ENCODE measurements around the gene MCF2L. TPM values are rescaled to one million over a fixed set of nuclear protein-coding genes. Genes with fewer than 3 reads are reported as not detected.

MCF2L gene
- total and polyA plus RNA-seq, 2 experiments from 2014 or later = 4.8 to 25.6 TPM

DNA sequence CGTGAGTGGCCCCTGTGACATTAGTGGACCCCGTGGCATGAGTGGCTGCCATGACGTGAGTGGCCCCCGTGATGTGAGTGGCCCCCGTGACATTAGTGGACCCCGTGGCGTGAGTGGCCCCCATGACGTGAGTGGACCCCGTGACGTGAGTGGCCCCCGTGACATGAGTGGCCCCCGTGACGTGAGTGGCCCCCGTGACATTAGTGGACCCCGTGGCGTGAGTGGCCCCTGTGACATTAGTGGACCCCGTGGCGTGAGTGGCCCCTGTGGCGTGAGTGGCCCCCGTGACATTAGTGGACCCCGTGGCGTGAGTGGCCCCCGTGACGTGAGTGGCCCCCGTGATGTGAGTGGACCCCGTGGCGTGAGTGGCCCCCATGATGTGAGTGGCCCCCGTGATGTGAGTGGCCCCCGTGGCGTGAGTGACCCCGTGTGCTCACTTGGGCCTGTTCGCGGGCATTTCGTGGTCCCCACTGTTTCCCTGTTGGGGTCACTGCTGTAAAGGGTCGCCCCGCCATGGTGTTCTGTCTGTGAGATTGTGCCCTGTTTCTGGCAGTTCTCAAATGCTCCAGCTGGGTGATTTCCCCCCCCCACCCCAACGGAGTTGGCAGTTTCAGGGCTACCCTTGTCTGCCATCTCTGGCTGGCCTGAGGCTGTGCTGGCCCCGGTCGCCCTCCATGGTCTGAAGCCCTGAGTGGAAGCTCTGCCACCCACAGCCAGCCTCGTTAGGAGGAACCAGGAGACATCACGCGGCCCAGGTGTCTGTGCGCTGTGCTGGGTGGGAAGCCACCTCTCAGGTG, 64.2 kb downstream of the MCF2L start:
- Mint-ChIP-seq H3K4me1 (peaks cover 2% of the 10 kb centered on the region; the same call in 1 of the 3 replicates), H3K27ac (no peak overlapping the region), H3K36me3 (ENCODE audit: low read depth) (peaks cover 8% of the 10 kb centered on the region), H3K9me3 (peaks cover 27% of the 10 kb centered on the region), H3K27me3 (ENCODE audit: insufficient read depth, low read depth, poor library complexity) (peaks cover 23% of the 10 kb centered on the region), H3K4me3 (no peak overlapping the region)
- no peak for TF ChIP-seq ZNF331 (CRISPR knock-in tag; IDR thresholded peaks at IDR 0.05; ENCODE audit: low read depth)
- TF ChIP-seq EZH2 (IDR thresholded peaks at IDR 0.05; ENCODE audit: low read depth, unreplicated experiment) = no peak
- no peak for TF ChIP-seq CTCF (conservative IDR thresholded peaks at IDR 0.05; ENCODE audit: low read depth in 2 of 2)
- TF ChIP-seq, protein P1, sequence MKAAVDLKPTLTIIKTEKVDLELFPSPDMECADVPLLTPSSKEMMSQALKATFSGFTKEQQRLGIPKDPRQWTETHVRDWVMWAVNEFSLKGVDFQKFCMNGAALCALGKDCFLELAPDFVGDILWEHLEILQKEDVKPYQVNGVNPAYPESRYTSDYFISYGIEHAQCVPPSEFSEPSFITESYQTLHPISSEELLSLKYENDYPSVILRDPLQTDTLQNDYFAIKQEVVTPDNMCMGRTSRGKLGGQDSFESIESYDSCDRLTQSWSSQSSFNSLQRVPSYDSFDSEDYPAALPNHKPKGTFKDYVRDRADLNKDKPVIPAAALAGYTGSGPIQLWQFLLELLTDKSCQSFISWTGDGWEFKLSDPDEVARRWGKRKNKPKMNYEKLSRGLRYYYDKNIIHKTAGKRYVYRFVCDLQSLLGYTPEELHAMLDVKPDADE (IDR thresholded peaks at IDR 0.05) = no peak
- no peak for TF ChIP-seq ZNF114 (CRISPR knock-in tag; IDR thresholded peaks at IDR 0.05)
- no peak for TF ChIP-seq STAT1 (IDR thresholded peaks at IDR 0.05; ENCODE audit: unreplicated experiment)
- no peak for TF ChIP-seq REST (IDR thresholded peaks at IDR 0.05; ENCODE audit: unreplicated experiment)
- no peak overlapping the region for H2AFZ ChIP-seq
- no peaks in the 10 kb centered on the region; the same call in 1 of the 2 replicates for H3K36me3 ChIP-seq (ENCODE audit: insufficient read depth)
- DNase-seq (ENCODE audit: low spot score) = no peak
- no peaks in the 10 kb centered on the region for H3K9me2 ChIP-seq (ENCODE audit: insufficient read depth)
- H3K4me3 ChIP-seq = no peak overlapping the region
- no peaks in the 10 kb centered on the region for H3K79me2 ChIP-seq (replicated peaks; ENCODE audit: insufficient read depth)
- H4K20me1 ChIP-seq (replicated peaks; ENCODE audit: insufficient read depth) = no peaks in the 10 kb centered on the region
- H3K27me3 ChIP-seq (ENCODE audit: insufficient read depth) = no peaks in the 10 kb centered on the region
- H3K4me1 ChIP-seq (ENCODE audit: insufficient read depth) = no peaks in the 10 kb centered on the region
- 0 out of 2 replicates have a peak, but pooled peaks cover 4% of the 10 kb centered on the region for H3F3A ChIP-seq (replicated peaks; ENCODE audit: low read depth)
- no peak overlapping the region for H3K27ac ChIP-seq (ENCODE audit: low read depth)
- no peak overlapping the region for H3K4me2 ChIP-seq
- ATAC-seq = no peak
